ENCODE measurements around the gene UGDH.
"Not testable (repeated sequence)": the region's sequence is repeated elsewhere in the genome, so short reads cannot be mapped to it uniquely, and the experiment has no call there.

The UGDH gene

GRCh38 chr4:39528061-39528465 is 824 bp upstream of the UGDH start:
- DNase-seq, result no peak

GRCh38 chr4:39526765-39527295 is 409 bp downstream of the UGDH start:
- peak; percentile 25 for DNase-seq

- DNase-seq, result no peak
These were observed 1.2 kb downstream of the UGDH start for GRCh38 chr4:39525822-39526690.

- DNase-seq, result no peak
These were observed 2.9 kb downstream of the UGDH start for GRCh38 chr4:39524161-39524957.

- no peak for DNase-seq
These were observed 5.2 kb downstream of the UGDH start for GRCh38 chr4:39522068-39522467.

- DNase-seq, result no peak
These were observed 5.9 kb downstream of the UGDH start for GRCh38 chr4:39521253-39521919.

GRCh38 chr4:39518484-39518883 is 8.8 kb downstream of the UGDH start:
- DNase-seq, result no peak

GRCh38 chr4:39516407-39516966 is 10.8 kb downstream of the UGDH start:
- DNase-seq, result no peak

GRCh38 chr4:39515669-39516401 is 11.4 kb downstream of the UGDH start:
- DNase-seq, result not testable (repeated sequence)

- no peak for DNase-seq
These were observed 12.3 kb downstream of the UGDH start for GRCh38 chr4:39514888-39515401.

GRCh38 chr4:39514266-39514665 is 13.0 kb downstream of the UGDH start:
- not testable (repeated sequence) for DNase-seq

GRCh38 chr4:39510348-39510929 is 16.8 kb downstream of the UGDH start:
- DNase-seq, result no peak

GRCh38 chr4:39505581-39505980 is 21.7 kb downstream of the UGDH start:
- DNase-seq, result no peak

GRCh38 chr4:39504538-39504937 is 22.7 kb downstream of the UGDH start:
- DNase-seq, result no peak

- DNase-seq, result not testable (repeated sequence)
These were observed 24.6 kb downstream of the UGDH start for GRCh38 chr4:39502664-39503035.

- no peak for DNase-seq
These were observed 25.1 kb downstream of the UGDH start for GRCh38 chr4:39502019-39502663.

- DNase-seq, result no peak
These were observed 28.6 kb downstream of the UGDH start for GRCh38 chr4:39498727-39499020.

GRCh38 chr4:39497909-39498726 is 29.1 kb downstream of the UGDH start:
- no peak for DNase-seq

GRCh38 chr4:39495446-39496213 is 31.6 kb downstream of the UGDH start:
- DNase-seq, result no peak

GRCh38 chr4:39494354-39494753 is 32.9 kb downstream of the UGDH start:
- DNase-seq, result no peak
